Measurements from ENCODE around the gene MAN2A2.

GRCh38 chr15:90915808-90916440 lies 12.8 kb downstream of the MAN2A2 start:
- TF ChIP-seq CTCF (IDR thresholded peaks at IDR 0.05) (no peak), POLR2A (IDR thresholded peaks at IDR 0.05) (no peak)

All from Peyer's patch (tissue), 4 donors.